Measurements from ENCODE around the gene ELL. TPM values are rescaled to one million over a fixed set of nuclear protein-coding genes. Genes with fewer than 3 reads are reported as not detected.

ELL gene
- total RNA-seq, 1 experiment from 2014 or later: 14.6 TPM

DNA sequence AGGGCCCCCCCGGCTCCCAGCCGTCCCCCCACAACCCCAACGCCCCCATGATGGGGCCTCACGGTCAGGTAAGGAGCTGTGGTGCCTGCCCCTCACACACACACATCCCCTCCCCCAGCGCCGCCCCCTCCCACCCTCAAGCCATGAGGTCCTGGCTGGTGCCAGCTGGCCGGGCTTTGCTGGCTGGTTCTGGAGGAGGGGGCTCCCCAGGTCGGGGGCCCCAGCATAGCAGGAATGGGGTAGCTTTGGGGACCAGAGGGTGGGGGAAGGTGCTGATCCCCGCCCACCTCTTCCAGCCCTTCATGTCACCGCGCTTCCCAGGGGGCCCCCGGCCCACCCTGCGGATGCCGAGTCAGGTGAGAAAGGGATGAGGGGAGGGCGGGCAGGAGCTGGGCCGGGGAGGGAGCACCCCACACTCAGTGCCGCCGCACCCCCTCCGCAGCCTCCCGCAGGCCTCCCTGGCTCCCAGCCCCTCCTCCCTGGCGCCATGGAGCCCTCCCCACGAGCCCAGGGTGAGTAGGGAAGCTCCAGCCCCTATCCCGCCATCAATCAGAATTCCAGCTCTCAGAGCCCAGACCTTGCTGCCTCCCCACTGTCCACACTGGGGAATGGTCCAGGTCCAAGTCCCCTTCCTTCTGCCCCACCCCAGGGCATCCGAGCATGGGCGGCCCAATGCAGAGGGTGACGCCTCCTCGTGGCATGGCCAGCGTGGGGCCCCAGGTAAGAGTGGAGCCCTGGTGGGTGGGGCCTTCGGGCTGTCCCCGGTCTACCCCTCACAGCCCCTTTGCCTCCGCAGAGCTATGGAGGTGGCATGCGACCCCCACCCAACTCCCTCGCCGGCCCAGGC is 90.3 kb downstream of the ELL start:
- POLR2A ChIA-PET (ENCODE audit: unreplicated experiment): no interaction called here
- H3K79me2 ChIP-seq (ENCODE audit: low read depth): peaks cover 7% of the 10 kb centered on the region; the same call in 1 of the 2 replicates

GRCh38 chr19:18430417-18431144 is 91.3 kb downstream of the ELL start:
- Histone ChIP-seq H4K20me1 (ENCODE audit: insufficient read depth) (peaks cover 16% of the 10 kb centered on the region; the same call in 1 of the 2 replicates), H3K9me2 (ENCODE audit: insufficient read depth) (no peaks in the 10 kb centered on the region), H3F3A (ENCODE audit: insufficient read depth, low read depth) (peaks cover 19% of the 10 kb centered on the region; the same call in 1 of the 2 replicates), H3K4me2 (no peak overlapping the region), H3K36me3 (ENCODE audit: low read depth) (no peaks in the 10 kb centered on the region; the same call in 1 of the 2 replicates), H3K79me2 (ENCODE audit: low read depth) (no peaks in the 10 kb centered on the region), H3K4me1 (replicated peaks; ENCODE audit: insufficient read depth) (no peaks in the 10 kb centered on the region), H3K9me3 (ENCODE audit: insufficient read depth, low read depth) (no peaks in the 10 kb centered on the region), H2AFZ (no peak overlapping the region), H3K27me3 (ENCODE audit: insufficient read depth, low read depth) (no peaks in the 10 kb centered on the region), H3K4me3 (no peak overlapping the region), H3K27ac (no peak overlapping the region)
- no TSS peak for BruUV-seq (replicated peaks)
- DNase-seq: no peak
- TF ChIP-seq EZH2 (IDR thresholded peaks at IDR 0.05; ENCODE audit: low read depth): no peak
- TF ChIP-seq, protein P1, sequence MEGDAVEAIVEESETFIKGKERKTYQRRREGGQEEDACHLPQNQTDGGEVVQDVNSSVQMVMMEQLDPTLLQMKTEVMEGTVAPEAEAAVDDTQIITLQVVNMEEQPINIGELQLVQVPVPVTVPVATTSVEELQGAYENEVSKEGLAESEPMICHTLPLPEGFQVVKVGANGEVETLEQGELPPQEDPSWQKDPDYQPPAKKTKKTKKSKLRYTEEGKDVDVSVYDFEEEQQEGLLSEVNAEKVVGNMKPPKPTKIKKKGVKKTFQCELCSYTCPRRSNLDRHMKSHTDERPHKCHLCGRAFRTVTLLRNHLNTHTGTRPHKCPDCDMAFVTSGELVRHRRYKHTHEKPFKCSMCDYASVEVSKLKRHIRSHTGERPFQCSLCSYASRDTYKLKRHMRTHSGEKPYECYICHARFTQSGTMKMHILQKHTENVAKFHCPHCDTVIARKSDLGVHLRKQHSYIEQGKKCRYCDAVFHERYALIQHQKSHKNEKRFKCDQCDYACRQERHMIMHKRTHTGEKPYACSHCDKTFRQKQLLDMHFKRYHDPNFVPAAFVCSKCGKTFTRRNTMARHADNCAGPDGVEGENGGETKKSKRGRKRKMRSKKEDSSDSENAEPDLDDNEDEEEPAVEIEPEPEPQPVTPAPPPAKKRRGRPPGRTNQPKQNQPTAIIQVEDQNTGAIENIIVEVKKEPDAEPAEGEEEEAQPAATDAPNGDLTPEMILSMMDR (conservative IDR thresholded peaks at IDR 0.05): no peak
- ChIA-PET POLR2A (ENCODE audit: unreplicated experiment) (no interaction called here), CTCF (no interaction called here)
- intact Hi-C loops (cut with micrococcal nuclease; ENCODE audit: unreplicated experiment): no loop called here

More for the DNA sequence above, 90.3 kb downstream of the ELL start:
- peaks cover 9% of the 10 kb centered on the region; the same call in 1 of the 2 replicates for H4K20me1 ChIP-seq (ENCODE audit: insufficient read depth)
- TF ChIP-seq, protein P1 (conservative IDR thresholded peaks at IDR 0.05): no peak
- no peak for TF ChIP-seq EZH2 (IDR thresholded peaks at IDR 0.05; ENCODE audit: low read depth)
- intact Hi-C loops (cut with micrococcal nuclease; ENCODE audit: unreplicated experiment): no loop called here
- no peak overlapping the region for H3K4me2 ChIP-seq
- H2AFZ ChIP-seq: no peak overlapping the region
- H3K4me1 ChIP-seq (replicated peaks; ENCODE audit: insufficient read depth): peaks cover 5% of the 10 kb centered on the region; the same call in 1 of the 2 replicates
- peaks cover 29% of the 10 kb centered on the region; the same call in 1 of the 2 replicates for H3F3A ChIP-seq (ENCODE audit: insufficient read depth, low read depth)
- H3K9me3 ChIP-seq (ENCODE audit: insufficient read depth, low read depth): no peaks in the 10 kb centered on the region
- H3K36me3 ChIP-seq (ENCODE audit: low read depth): no peaks in the 10 kb centered on the region; the same call in 1 of the 2 replicates
- no TSS peak for BruUV-seq (replicated peaks)
- no peak for DNase-seq
- H3K27ac ChIP-seq: no peak overlapping the region
- CTCF ChIA-PET: no interaction called here
- H3K4me3 ChIP-seq: no peak overlapping the region
- no peaks in the 10 kb centered on the region for H3K27me3 ChIP-seq (ENCODE audit: insufficient read depth, low read depth)
- H3K9me2 ChIP-seq (ENCODE audit: insufficient read depth): no peaks in the 10 kb centered on the region

DNA sequence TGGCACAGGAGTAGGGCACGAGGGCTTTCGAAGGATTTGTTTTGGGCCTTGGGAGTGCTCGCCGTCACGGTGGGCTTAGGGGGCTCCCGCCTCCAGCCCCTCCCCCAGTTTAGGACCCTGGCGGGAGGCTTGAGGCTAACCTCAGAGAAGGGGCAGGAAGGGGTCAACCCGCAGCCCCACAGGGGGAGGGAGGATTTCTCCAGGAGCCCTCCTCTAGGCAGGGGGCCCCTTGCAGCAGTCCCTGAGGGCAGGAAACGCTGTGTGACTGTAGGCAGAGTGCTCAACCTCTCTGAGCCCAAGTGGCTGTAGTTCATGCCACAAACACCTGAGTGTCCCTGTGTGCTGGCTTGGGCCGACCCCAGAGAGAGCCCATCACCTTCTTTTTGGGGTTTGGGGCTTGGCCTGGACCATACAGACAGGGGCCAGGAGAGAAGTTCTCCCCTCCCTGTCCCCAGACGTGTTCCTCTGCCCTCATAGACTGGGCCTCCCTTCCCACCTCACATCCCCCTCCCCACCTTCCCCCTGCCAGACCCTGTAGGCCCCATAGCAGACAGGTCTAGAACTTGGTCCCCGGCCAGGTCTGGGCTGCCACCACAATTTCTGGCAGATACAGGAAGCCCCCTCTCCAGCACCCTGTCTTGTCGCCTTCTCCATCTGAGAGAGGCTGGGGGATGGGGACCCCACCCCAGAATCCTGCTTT is 92.0 kb downstream of the ELL start:
- H3K79me2 ChIP-seq (ENCODE audit: low read depth): no peaks in the 10 kb centered on the region
- TF ChIP-seq, protein P1 (conservative IDR thresholded peaks at IDR 0.05): no peak
- TF ChIP-seq EZH2 (IDR thresholded peaks at IDR 0.05; ENCODE audit: low read depth): no peak
- no peak overlapping the region for H3K27ac ChIP-seq
- peaks cover 21% of the 10 kb centered on the region; the same call in 1 of the 2 replicates for H4K20me1 ChIP-seq (ENCODE audit: insufficient read depth)
- H2AFZ ChIP-seq: no peak overlapping the region
- intact Hi-C loops (cut with micrococcal nuclease; ENCODE audit: unreplicated experiment): no loop called here
- no peak overlapping the region for H3K4me3 ChIP-seq
- no peaks in the 10 kb centered on the region for H3K4me1 ChIP-seq (replicated peaks; ENCODE audit: insufficient read depth)
- no peaks in the 10 kb centered on the region for H3K9me2 ChIP-seq (ENCODE audit: insufficient read depth)
- no peaks in the 10 kb centered on the region; the same call in 1 of the 2 replicates for H3K36me3 ChIP-seq (ENCODE audit: low read depth)
- no peak overlapping the region for H3K4me2 ChIP-seq
- no TSS peak for BruUV-seq (replicated peaks)
- POLR2A ChIA-PET (ENCODE audit: unreplicated experiment): no interaction called here
- H3K27me3 ChIP-seq (ENCODE audit: insufficient read depth, low read depth): no peaks in the 10 kb centered on the region
- CTCF ChIA-PET: no interaction called here
- no peak for DNase-seq
- peaks cover 13% of the 10 kb centered on the region; the same call in 1 of the 2 replicates for H3F3A ChIP-seq (ENCODE audit: insufficient read depth, low read depth)
- no peaks in the 10 kb centered on the region for H3K9me3 ChIP-seq (ENCODE audit: insufficient read depth, low read depth)
